ENCODE measurements around the gene POLDIP2. TPM values are rescaled to one million over a fixed set of nuclear protein-coding genes. Genes with fewer than 3 reads are reported as not detected.

The POLDIP2 gene
- total and polyA plus RNA-seq, 9 of the 15 experiments (the other 6 are each of a cell fraction or from before 2014, with no cell fraction given): 22.0 to 137 (median 104) TPM

- TF ChIP-seq NR0B1 (IDR thresholded peaks at IDR 0.05; ENCODE audit: partially characterized antibody): no peak
- TF ChIP-seq HMG20B (CRISPR knock-in tag; IDR thresholded peaks at IDR 0.05): no peak
- TF ChIP-seq SMAD4 (CRISPR knock-in tag; conservative IDR thresholded peaks at IDR 0.05): no peak
- peak; percentile 30; the same call in 1 of the 2 replicates for TF ChIP-seq ARID3A (IDR thresholded peaks at IDR 0.05; ENCODE audit: borderline replicate concordance, low read depth, low read length)
- TF ChIP-seq HBP1 (CRISPR knock-in tag; IDR thresholded peaks at IDR 0.05): no peak
- TF ChIP-seq ZNF589 (CRISPR knock-in tag; IDR thresholded peaks at IDR 0.05; ENCODE audit: low read depth): no peak
- TF ChIP-seq SUPT5H (IDR thresholded peaks at IDR 0.05): no peak
- TF ChIP-seq TARDBP (IDR thresholded peaks at IDR 0.05): no peak
- TF ChIP-seq ZNF592 (IDR thresholded peaks at IDR 0.05): peak; percentile 30; the same call in 1 of the 2 replicates
- TF ChIP-seq ZNF217 (CRISPR knock-in tag; IDR thresholded peaks at IDR 0.05): no peak
- TF ChIP-seq BHLHE40 (IDR thresholded peaks at IDR 0.05; ENCODE audit: low read length): no peak
- TF ChIP-seq ZNF239 (CRISPR knock-in tag; IDR thresholded peaks at IDR 0.05): no peak
- no peak for TF ChIP-seq ZNF609 (CRISPR knock-in tag; IDR thresholded peaks at IDR 0.05; ENCODE audit: borderline replicate concordance)
- no peak for TF ChIP-seq ATF7 (IDR thresholded peaks at IDR 0.05)
- TF ChIP-seq KAT2B (IDR thresholded peaks at IDR 0.05; ENCODE audit: low read depth, low read length): no peak
Observed at GRCh38 chr17:28346746-28347246, 10.5 kb downstream of the POLDIP2 start (continued).

All from K562 (cell line).